ENCODE results near the gene TULP1. TPM values are rescaled to one million over a fixed set of nuclear protein-coding genes. Genes with fewer than 3 reads are reported as not detected.

Gene TULP1
- total RNA-seq, 4 donors from 2014 or later = not detected

GRCh38 chr6:35500782-35501181 is 11.9 kb downstream of the TULP1 start:
- intact Hi-C loops (cut with DNase I; ENCODE audit: low total_unique reads) = no loop called here
- Histone ChIP-seq H3K27me3 (no peaks in the 10 kb centered on the region), H3K4me3 (no peak overlapping the region), H3K4me1 (peaks cover 28 to 32% of the 10 kb centered on the region in 2 donors), H3K9me3 (no peaks in the 10 kb centered on the region), H3K27ac (peak overlapping the region; percentile 73 to 94 (median 86)), H3K36me3 (no peaks in the 10 kb centered on the region)
- DNase-seq (peak; percentile 76 to 80), ATAC-seq (peak; percentile 71 to 75)
- in situ Hi-C loops (cut with MboI; ENCODE audit: low sequenced_read_pairs in 4 of 4) = no loop called here
- no peak for TF ChIP-seq CTCF (IDR thresholded peaks at IDR 0.05 in 4 of 5, conservative IDR thresholded peaks at IDR 0.05 in 1 of 5)
- TF ChIP-seq POLR2A (IDR thresholded peaks at IDR 0.05) = peak; percentile 45 to 84

GRCh38 chr6:35499372-35499771 is 13.3 kb downstream of the TULP1 start:
- TF ChIP-seq POLR2A (IDR thresholded peaks at IDR 0.05) (no peak), CTCF (IDR thresholded peaks at IDR 0.05 in 4 of 5, conservative IDR thresholded peaks at IDR 0.05 in 1 of 5) (no peak)
- DNase-seq (no peak), ATAC-seq (no peak)
- Histone ChIP-seq H3K4me1 (peaks cover 38 to 46% of the 10 kb centered on the region in 2 donors), H3K4me3 (no peak overlapping the region), H3K27me3 (no peaks in the 10 kb centered on the region), H3K9me3 (no peaks in the 10 kb centered on the region), H3K27ac (peak overlapping the region in 2 of 4 donors; percentile 93 to 94), H3K36me3 (no peaks in the 10 kb centered on the region)
- intact Hi-C loops (cut with DNase I; ENCODE audit: low total_unique reads) = no loop called here
- in situ Hi-C loops (cut with MboI; ENCODE audit: low sequenced_read_pairs in 4 of 4) = no loop called here

GRCh38 chr6:35498422-35499067 is 14.2 kb downstream of the TULP1 start:
- Histone ChIP-seq H3K4me3 (peak overlapping the region; percentile 63 to 95 (median 84)), H3K4me1 (peaks cover 41 to 52% of the 10 kb centered on the region in 2 donors), H3K36me3 (no peaks in the 10 kb centered on the region), H3K27me3 (no peaks in the 10 kb centered on the region), H3K27ac (peak overlapping the region; percentile 93 to 99 (median 96)), H3K9me3 (no peaks in the 10 kb centered on the region)
- in situ Hi-C loops (cut with MboI; ENCODE audit: low sequenced_read_pairs in 4 of 4) (no loop called here), intact Hi-C loops (cut with DNase I; ENCODE audit: low total_unique reads) (no loop called here)
- DNase-seq (no peak), ATAC-seq (no peak)
- TF ChIP-seq CTCF (IDR thresholded peaks at IDR 0.05 in 4 of 5, conservative IDR thresholded peaks at IDR 0.05 in 1 of 5) (no peak), POLR2A (IDR thresholded peaks at IDR 0.05) (no peak)

GRCh38 chr6:35497571-35498421 is 14.9 kb downstream of the TULP1 start:
- Histone ChIP-seq H3K4me1 (peaks cover 40 to 51% of the 10 kb centered on the region in 2 donors), H3K36me3 (no peaks in the 10 kb centered on the region), H3K9me3 (no peaks in the 10 kb centered on the region), H3K4me3 (peak overlapping the region; percentile 63 to 95 (median 84)), H3K27ac (peak overlapping the region; percentile 93 to 99 (median 96)), H3K27me3 (no peaks in the 10 kb centered on the region)
- in situ Hi-C loops (cut with MboI; ENCODE audit: low sequenced_read_pairs in 4 of 4) = no loop called here
- peak; percentile 10 to 13 for ATAC-seq
- TF ChIP-seq POLR2A (IDR thresholded peaks at IDR 0.05) (no peak), CTCF (IDR thresholded peaks at IDR 0.05 in 4 of 5, conservative IDR thresholded peaks at IDR 0.05 in 1 of 5) (no peak)
- intact Hi-C loops (cut with DNase I; ENCODE audit: low total_unique reads) = no loop called here
- no peak for DNase-seq

Measured in gastrocnemius medialis (tissue), 4 donors.